Measurements from ENCODE around the gene USP54.
A peak's percentile ranks its signal among the peaks of the same experiment; 100 is the strongest.

The USP54 gene

DNA sequence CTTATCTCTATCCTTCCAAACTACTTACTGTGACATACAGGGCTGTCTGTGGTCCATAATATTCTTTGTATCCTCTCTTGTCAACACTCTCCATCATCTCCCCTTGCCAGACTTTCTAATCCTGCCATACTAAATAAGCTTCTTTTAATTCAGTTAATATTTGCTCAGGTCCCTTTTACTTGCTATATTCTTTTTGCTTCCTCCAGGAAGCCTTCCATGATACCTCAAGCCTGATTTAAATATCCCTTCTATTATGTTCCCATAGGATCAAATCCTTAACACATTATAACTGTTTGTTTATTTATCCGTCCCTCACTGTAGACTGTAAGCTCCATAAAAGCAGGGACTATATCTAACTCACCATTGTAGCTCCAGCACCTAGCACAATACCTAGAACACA is 88.1 kb downstream of the USP54 start:
- Histone ChIP-seq H3K9me3 (ENCODE audit: control insufficient read depth in 2 of 2, low read length in 2 of 2) (no peaks in the 10 kb centered on the region), H3K9ac (ENCODE audit: low read depth in 1 of 2, low read length in 2 of 2) (no peak overlapping the region), H3K27ac (ENCODE audit: low read depth in 2 of 2, low read length in 2 of 2) (no peak overlapping the region), H3K27me3 (ENCODE audit: control insufficient read depth in 2 of 2, insufficient read depth in 2 of 2, low read length in 2 of 2) (no peaks in the 10 kb centered on the region), H3K36me3 (ENCODE audit: control insufficient read depth in 2 of 2, insufficient read depth in 2 of 2, low read length in 2 of 2) (peaks cover 43 to 50% of the 10 kb centered on the region in 2 donors), H3K4me3 (ENCODE audit: low read length in 2 of 2) (no peak overlapping the region), H3K4me1 (ENCODE audit: control insufficient read depth in 2 of 2, insufficient read depth in 2 of 2, low read length in 2 of 2) (no peaks in the 10 kb centered on the region)

DNA sequence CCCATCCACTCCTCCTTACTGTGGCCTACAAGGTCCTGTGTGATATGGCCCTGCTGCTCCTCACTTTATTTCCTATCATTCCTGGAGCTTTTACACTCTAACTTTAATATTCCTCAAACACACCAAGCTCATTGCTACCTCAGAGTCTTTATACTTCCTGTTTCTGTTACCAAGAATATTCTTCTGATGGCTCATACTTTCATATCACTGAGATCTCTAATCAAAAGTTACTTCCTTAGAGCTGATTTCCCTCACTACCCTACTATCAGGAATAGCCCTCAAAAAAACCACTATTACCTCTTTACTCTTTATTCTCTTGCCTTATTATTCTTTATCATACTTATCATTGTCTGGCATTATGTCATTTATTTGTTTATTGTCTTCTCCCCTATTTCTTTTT is 89.5 kb downstream of the USP54 start:
- no peaks in the 10 kb centered on the region for H3K9me3 ChIP-seq (ENCODE audit: control insufficient read depth in 2 of 2, low read length in 2 of 2)

DNA sequence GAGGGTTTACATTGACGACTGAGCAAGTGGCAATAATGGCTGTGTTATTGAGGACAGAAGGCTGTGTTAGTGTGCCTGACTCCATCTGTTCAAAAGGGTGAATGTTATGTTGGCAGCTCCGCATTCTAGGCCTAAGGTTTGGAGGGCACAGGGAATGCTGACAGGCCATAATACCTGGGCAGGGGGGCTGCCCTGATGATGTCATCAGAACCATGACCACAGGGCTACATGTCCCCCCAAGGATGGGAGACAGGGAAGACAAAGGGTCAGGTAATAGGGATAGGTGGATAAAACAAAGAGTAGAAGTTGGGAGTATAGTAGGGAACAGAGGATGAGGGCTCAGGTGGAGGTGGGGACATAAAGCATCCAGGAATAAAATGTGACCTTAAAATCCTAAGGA is 93.5 kb downstream of the USP54 start:
- no peaks in the 10 kb centered on the region for H3K27me3 ChIP-seq (ENCODE audit: control insufficient read depth in 2 of 2, insufficient read depth in 2 of 2, low read length in 2 of 2)
- H3K9ac ChIP-seq (ENCODE audit: low read depth in 1 of 2, low read length in 2 of 2) = no peak overlapping the region
- H3K27ac ChIP-seq (ENCODE audit: low read depth in 2 of 2, low read length in 2 of 2) = no peak overlapping the region
- peaks cover 27 to 40% of the 10 kb centered on the region in 2 donors for H3K36me3 ChIP-seq (ENCODE audit: control insufficient read depth in 2 of 2, insufficient read depth in 2 of 2, low read length in 2 of 2)
- peaks cover 12 to 18% of the 10 kb centered on the region in 2 donors for H3K4me1 ChIP-seq (ENCODE audit: control insufficient read depth in 2 of 2, insufficient read depth in 2 of 2, low read length in 2 of 2)
- H3K9me3 ChIP-seq (ENCODE audit: control insufficient read depth in 2 of 2, low read length in 2 of 2) = no peaks in the 10 kb centered on the region
- no peak overlapping the region for H3K4me3 ChIP-seq (ENCODE audit: low read length in 2 of 2)

More for the DNA sequence above, 89.5 kb downstream of the USP54 start:
- Histone ChIP-seq H3K27me3 (ENCODE audit: control insufficient read depth in 2 of 2, insufficient read depth in 2 of 2, low read length in 2 of 2) (no peaks in the 10 kb centered on the region), H3K27ac (ENCODE audit: low read depth in 2 of 2, low read length in 2 of 2) (no peak overlapping the region), H3K36me3 (ENCODE audit: control insufficient read depth in 2 of 2, insufficient read depth in 2 of 2, low read length in 2 of 2) (peaks cover 46 to 57% of the 10 kb centered on the region in 2 donors), H3K4me3 (ENCODE audit: low read length in 2 of 2) (no peak overlapping the region), H3K4me1 (ENCODE audit: control insufficient read depth in 2 of 2, insufficient read depth in 2 of 2, low read length in 2 of 2) (peaks cover under 1 to 3% of the 10 kb centered on the region in 2 donors), H3K9ac (ENCODE audit: low read depth in 1 of 2, low read length in 2 of 2) (no peak overlapping the region)

DNA sequence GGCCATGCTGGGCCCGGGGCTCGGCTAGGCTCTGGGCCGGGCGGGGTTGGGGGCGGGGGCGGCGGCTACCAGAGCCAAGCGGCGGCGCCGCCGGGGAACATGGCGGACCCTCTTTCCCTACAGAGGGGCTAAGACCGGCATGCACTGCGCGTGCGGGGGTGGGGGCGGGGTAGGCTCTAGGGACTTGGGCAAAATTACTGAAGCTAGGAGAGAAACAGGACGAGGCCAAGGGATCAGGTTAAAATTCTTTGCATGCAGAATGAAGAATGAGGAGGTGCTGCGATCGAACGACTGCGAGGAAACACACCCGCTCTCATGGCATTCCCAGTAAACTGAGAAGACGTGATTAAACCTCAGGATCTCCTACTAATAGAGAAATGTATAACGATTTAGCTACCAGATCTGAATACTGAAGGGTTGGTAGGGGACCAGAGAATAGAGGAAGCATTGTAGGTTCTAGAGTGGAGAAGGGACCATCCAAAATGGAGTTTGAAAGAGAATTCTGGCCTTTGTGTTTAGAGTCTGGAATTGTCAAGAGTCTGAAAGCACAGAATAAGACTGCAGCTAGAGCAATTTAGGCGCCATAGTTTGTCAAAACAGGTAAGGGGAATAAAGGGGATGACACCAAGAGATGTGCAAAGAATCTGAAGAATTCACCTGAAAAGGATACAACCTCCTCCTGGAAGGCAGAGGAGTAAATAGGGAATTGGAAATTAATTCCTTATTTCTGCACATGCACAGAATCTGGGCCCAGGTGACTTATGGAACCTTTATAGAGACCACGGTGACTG is 95.1 kb downstream of the USP54 start, which contains the start of gene PPP3CB:
TSS of gene PPP3CB (minus strand) at position 141 of the 791 bp plus-strand sequence. CDS start at position 6, 135 bp downstream.
- Histone ChIP-seq H3K27me3 (ENCODE audit: control insufficient read depth in 2 of 2, insufficient read depth in 2 of 2, low read length in 2 of 2) (no peaks in the 10 kb centered on the region), H3K27ac (ENCODE audit: low read depth in 2 of 2, low read length in 2 of 2) (peak within 1 kb of the TSS; percentile 98 to 99), H3K4me1 (ENCODE audit: control insufficient read depth in 2 of 2, insufficient read depth in 2 of 2, low read length in 2 of 2) (peaks cover 12 to 18% of the 10 kb centered on the region in 2 donors), H3K4me3 (ENCODE audit: low read length in 2 of 2) (peak within 1 kb of the TSS; percentile 93 to 94), H3K9me3 (ENCODE audit: control insufficient read depth in 2 of 2, low read length in 2 of 2) (no peaks in the 10 kb centered on the region), H3K36me3 (ENCODE audit: control insufficient read depth in 2 of 2, insufficient read depth in 2 of 2, low read length in 2 of 2) (peaks cover 26 to 33% of the 10 kb centered on the region in 2 donors), H3K9ac (ENCODE audit: low read depth in 1 of 2, low read length in 2 of 2) (peak within 1 kb of the TSS; percentile 94 to 98)

DNA sequence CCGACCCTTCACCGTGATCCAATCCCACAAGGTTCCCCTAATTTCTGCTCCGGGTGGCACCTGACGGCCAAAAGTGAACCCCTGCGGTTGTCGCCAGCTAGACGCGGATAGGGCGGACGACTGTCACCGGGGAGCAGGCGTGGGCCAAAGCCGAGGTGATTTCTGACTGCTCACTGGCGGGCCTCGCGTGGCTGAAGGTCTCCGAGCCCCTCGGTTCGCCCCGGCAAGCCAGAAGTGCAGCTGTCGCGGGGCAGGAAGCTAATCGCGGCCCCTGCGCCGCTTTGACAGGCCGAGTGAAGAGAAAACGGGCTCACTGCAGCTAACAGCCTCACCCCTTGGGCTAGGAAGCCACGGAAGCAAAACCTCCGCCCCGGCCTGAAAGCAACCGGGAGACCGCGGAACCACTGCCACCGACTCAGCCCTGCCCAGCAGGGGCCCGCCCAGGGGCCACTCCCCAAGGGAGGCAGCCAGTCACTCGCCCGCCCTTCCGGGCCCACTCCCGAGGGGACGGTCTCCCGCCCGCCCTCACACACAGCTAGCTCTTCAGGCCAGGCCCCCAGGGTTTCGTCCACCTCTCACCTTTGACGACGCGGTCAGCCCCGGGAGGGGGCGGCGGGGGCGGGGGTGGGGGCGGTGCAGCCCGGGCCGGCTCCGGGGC is 95.8 kb downstream of the USP54 start:
- Histone ChIP-seq H3K4me3 (ENCODE audit: low read length in 2 of 2) (peak overlapping the region; percentile 93 to 94), H3K4me1 (ENCODE audit: control insufficient read depth in 2 of 2, insufficient read depth in 2 of 2, low read length in 2 of 2) (peaks cover 12 to 18% of the 10 kb centered on the region in 2 donors)

GRCh38 chr10:73494877-73495225 is 96.3 kb downstream of the USP54 start:
- Histone ChIP-seq H3K9me3 (ENCODE audit: control insufficient read depth in 2 of 2, low read length in 2 of 2) (no peaks in the 10 kb centered on the region), H3K9ac (ENCODE audit: low read depth in 1 of 2, low read length in 2 of 2) (peak overlapping the region; percentile 94 to 98), H3K4me1 (ENCODE audit: control insufficient read depth in 2 of 2, insufficient read depth in 2 of 2, low read length in 2 of 2) (peaks cover 12 to 18% of the 10 kb centered on the region in 2 donors), H3K4me3 (ENCODE audit: low read length in 2 of 2) (peak overlapping the region; percentile 93 to 94), H3K27me3 (ENCODE audit: control insufficient read depth in 2 of 2, insufficient read depth in 2 of 2, low read length in 2 of 2) (no peaks in the 10 kb centered on the region), H3K27ac (ENCODE audit: low read depth in 2 of 2, low read length in 2 of 2) (peak overlapping the region; percentile 98 to 99), H3K36me3 (ENCODE audit: control insufficient read depth in 2 of 2, insufficient read depth in 2 of 2, low read length in 2 of 2) (peaks cover 17 to 23% of the 10 kb centered on the region in 2 donors)

More for the DNA sequence above, 95.8 kb downstream of the USP54 start:
- Histone ChIP-seq H3K27ac (ENCODE audit: low read depth in 2 of 2, low read length in 2 of 2) (peak overlapping the region; percentile 98 to 99), H3K36me3 (ENCODE audit: control insufficient read depth in 2 of 2, insufficient read depth in 2 of 2, low read length in 2 of 2) (peaks cover 21 to 28% of the 10 kb centered on the region in 2 donors), H3K9ac (ENCODE audit: low read depth in 1 of 2, low read length in 2 of 2) (peak overlapping the region; percentile 94 to 98), H3K27me3 (ENCODE audit: control insufficient read depth in 2 of 2, insufficient read depth in 2 of 2, low read length in 2 of 2) (no peaks in the 10 kb centered on the region), H3K9me3 (ENCODE audit: control insufficient read depth in 2 of 2, low read length in 2 of 2) (no peaks in the 10 kb centered on the region)

DNA sequence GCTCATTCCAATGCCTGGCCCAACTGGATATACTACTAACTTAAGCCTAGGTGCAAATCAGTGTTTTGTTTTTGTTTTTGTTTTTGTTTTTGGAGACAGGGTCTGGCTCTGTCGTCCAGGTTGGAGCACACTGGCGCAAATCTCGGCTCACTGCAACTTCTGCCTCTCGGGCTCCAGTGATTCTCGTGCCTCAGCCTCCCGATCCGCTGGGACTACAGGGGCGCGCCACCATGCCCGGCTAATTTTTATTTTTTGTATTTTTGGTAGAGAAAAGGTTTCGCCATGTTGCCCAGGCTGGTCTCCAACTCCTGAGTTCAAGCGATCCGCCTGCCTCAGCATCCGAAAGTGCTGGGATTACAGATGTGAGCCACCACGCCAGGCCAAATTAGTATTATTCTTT is 96.9 kb downstream of the USP54 start:
- H3K36me3 ChIP-seq (ENCODE audit: control insufficient read depth in 2 of 2, insufficient read depth in 2 of 2, low read length in 2 of 2) = peaks cover 11 to 17% of the 10 kb centered on the region in 2 donors
- H3K27ac ChIP-seq (ENCODE audit: low read depth in 2 of 2, low read length in 2 of 2) = no peak overlapping the region
- no peaks in the 10 kb centered on the region for H3K27me3 ChIP-seq (ENCODE audit: control insufficient read depth in 2 of 2, insufficient read depth in 2 of 2, low read length in 2 of 2)
- H3K4me3 ChIP-seq (ENCODE audit: low read length in 2 of 2) = peak overlapping the region in 1 of 2 donors; percentile 93
- H3K9me3 ChIP-seq (ENCODE audit: control insufficient read depth in 2 of 2, low read length in 2 of 2) = no peaks in the 10 kb centered on the region
- peaks cover 12 to 18% of the 10 kb centered on the region in 2 donors for H3K4me1 ChIP-seq (ENCODE audit: control insufficient read depth in 2 of 2, insufficient read depth in 2 of 2, low read length in 2 of 2)
- H3K9ac ChIP-seq (ENCODE audit: low read depth in 1 of 2, low read length in 2 of 2) = no peak overlapping the region

- Histone ChIP-seq H3K27me3 (ENCODE audit: control insufficient read depth in 2 of 2, insufficient read depth in 2 of 2, low read length in 2 of 2) (no peaks in the 10 kb centered on the region), H3K9ac (ENCODE audit: low read depth in 1 of 2, low read length in 2 of 2) (peak overlapping the region in 1 of 2 donors; percentile 17), H3K36me3 (ENCODE audit: control insufficient read depth in 2 of 2, insufficient read depth in 2 of 2, low read length in 2 of 2) (peaks cover 6 to 12% of the 10 kb centered on the region in 2 donors), H3K9me3 (ENCODE audit: control insufficient read depth in 2 of 2, low read length in 2 of 2) (no peaks in the 10 kb centered on the region), H3K4me3 (ENCODE audit: low read length in 2 of 2) (peak overlapping the region in 1 of 2 donors; percentile 93), H3K27ac (ENCODE audit: low read depth in 2 of 2, low read length in 2 of 2) (no peak overlapping the region), H3K4me1 (ENCODE audit: control insufficient read depth in 2 of 2, insufficient read depth in 2 of 2, low read length in 2 of 2) (peaks cover 12 to 18% of the 10 kb centered on the region in 2 donors)
These were observed 97.4 kb downstream of the USP54 start for GRCh38 chr10:73493781-73494180.

DNA sequence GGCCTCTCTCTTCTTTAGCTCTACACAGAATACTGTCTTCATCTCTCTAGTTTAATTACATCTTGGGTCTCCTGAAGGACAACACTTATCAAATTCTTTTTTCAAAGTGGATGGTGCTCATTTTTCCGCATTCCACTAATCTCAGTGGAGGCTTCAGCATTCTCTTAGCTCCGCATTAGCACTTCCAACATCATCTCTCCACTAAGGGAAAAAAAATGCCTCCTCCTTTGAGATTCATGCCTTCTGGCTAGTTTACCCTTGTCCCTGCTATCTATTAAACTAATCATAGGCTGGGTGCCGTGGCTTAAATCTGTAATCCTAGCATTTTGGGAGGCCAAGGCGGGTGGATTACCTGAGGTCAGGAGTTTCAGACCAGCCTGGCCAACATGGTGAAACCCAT is 104.5 kb downstream of the USP54 start:
- peaks cover 0 to 6% of the 10 kb centered on the region in 2 donors for H3K36me3 ChIP-seq (ENCODE audit: control insufficient read depth in 2 of 2, insufficient read depth in 2 of 2, low read length in 2 of 2)
- no peak overlapping the region for H3K4me3 ChIP-seq (ENCODE audit: low read length in 2 of 2)
- H3K9me3 ChIP-seq (ENCODE audit: control insufficient read depth in 2 of 2, low read length in 2 of 2) = no peaks in the 10 kb centered on the region
- no peak overlapping the region for H3K9ac ChIP-seq (ENCODE audit: low read depth in 1 of 2, low read length in 2 of 2)
- H3K27ac ChIP-seq (ENCODE audit: low read depth in 2 of 2, low read length in 2 of 2) = no peak overlapping the region
- H3K4me1 ChIP-seq (ENCODE audit: control insufficient read depth in 2 of 2, insufficient read depth in 2 of 2, low read length in 2 of 2) = no peaks in the 10 kb centered on the region
- H3K27me3 ChIP-seq (ENCODE audit: control insufficient read depth in 2 of 2, insufficient read depth in 2 of 2, low read length in 2 of 2) = no peaks in the 10 kb centered on the region

DNA sequence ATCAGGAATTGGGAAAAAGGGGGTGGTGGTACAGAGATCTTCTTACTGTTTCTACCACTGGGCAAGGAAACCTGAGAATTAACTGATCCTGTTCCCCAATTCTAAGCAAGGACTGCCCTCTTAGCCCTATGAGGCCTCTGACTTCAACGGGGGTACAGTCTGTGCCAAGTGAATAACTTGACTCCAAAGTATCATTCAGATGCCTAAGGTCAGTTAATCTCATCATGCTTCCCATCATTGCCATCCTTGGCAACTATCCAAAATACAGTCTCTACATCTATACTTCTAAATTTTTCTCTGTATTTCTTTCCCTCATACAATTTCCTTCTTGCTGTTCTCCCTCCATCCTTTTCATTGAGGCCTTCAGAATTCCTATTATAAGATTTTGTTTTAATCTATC is 105.8 kb downstream of the USP54 start:
- Histone ChIP-seq H3K4me1 (ENCODE audit: control insufficient read depth in 2 of 2, insufficient read depth in 2 of 2, low read length in 2 of 2) (no peaks in the 10 kb centered on the region), H3K27ac (ENCODE audit: low read depth in 2 of 2, low read length in 2 of 2) (no peak overlapping the region), H3K9ac (ENCODE audit: low read depth in 1 of 2, low read length in 2 of 2) (no peak overlapping the region), H3K27me3 (ENCODE audit: control insufficient read depth in 2 of 2, insufficient read depth in 2 of 2, low read length in 2 of 2) (no peaks in the 10 kb centered on the region), H3K36me3 (ENCODE audit: control insufficient read depth in 2 of 2, insufficient read depth in 2 of 2, low read length in 2 of 2) (peaks cover 0 to 6% of the 10 kb centered on the region in 2 donors), H3K4me3 (ENCODE audit: low read length in 2 of 2) (no peak overlapping the region), H3K9me3 (ENCODE audit: control insufficient read depth in 2 of 2, low read length in 2 of 2) (no peaks in the 10 kb centered on the region)
